Kasumi-1 (cell line): ENCODE data around the gene ANKRD28.
A peak's percentile ranks its signal among the peaks of the same experiment; 100 is the strongest.
"Not testable (repeated sequence)": the region's sequence is repeated elsewhere in the genome, so short reads cannot be mapped to it uniquely, and the experiment has no call there.

ENCODE experiments used
- DNase-seq, 2 experiments: peaks; one replicate each; lab custom pipeline; 2025; lab: John Stamatoyannopoulos, UW

Gene ANKRD28

DNA sequence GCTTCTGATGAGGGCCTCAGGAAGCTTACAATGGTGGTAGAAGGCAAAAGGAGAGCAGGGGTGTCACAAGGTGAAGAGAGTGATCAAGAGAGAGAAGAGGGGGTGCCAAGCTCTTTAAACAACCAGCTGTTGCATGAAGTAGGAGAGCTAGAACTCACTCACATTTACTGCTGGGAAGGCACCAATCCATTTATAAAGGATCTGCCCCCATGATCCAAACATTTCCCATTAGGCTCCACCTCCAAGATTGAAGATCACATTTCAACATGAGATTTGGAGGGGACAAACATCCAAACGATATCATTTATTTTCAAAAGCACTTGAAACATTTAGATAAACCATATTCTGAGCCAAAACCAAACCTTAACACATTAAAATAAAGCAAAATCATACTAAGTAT, 26.3 kb downstream of the ANKRD28 start:
- DNase-seq, result no peak

DNA sequence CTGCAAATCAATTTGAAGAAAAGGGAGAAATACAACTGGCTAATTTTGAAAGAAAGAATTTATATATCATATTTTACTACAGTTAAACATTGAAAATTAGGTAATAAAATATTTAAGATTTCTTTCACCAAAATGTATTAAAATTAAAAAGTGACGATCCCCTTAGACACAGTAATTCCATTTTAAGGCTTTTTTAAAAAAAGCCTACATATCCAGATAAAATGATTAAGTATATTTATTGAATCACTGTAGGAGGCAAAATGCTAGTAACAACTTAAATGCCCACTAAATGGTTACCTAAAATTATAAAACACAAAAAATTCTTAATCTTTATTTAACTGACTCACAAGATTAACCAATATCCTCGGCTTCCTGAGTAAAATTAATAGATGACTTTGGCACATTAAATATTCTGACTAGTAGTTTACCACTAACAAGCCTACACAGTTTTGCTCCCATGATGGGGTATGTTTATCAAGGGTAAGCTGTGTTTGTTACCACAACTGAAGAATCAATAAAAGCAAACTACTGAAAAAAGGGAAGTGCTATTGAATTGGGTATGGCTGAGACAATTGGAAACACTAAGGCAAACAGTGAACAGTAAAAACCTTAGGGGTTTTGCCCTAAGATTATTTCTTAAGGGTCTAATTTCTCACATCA, 28.4 kb downstream of the ANKRD28 start:
- DNase-seq, result peak; percentile 15 to 37

DNA sequence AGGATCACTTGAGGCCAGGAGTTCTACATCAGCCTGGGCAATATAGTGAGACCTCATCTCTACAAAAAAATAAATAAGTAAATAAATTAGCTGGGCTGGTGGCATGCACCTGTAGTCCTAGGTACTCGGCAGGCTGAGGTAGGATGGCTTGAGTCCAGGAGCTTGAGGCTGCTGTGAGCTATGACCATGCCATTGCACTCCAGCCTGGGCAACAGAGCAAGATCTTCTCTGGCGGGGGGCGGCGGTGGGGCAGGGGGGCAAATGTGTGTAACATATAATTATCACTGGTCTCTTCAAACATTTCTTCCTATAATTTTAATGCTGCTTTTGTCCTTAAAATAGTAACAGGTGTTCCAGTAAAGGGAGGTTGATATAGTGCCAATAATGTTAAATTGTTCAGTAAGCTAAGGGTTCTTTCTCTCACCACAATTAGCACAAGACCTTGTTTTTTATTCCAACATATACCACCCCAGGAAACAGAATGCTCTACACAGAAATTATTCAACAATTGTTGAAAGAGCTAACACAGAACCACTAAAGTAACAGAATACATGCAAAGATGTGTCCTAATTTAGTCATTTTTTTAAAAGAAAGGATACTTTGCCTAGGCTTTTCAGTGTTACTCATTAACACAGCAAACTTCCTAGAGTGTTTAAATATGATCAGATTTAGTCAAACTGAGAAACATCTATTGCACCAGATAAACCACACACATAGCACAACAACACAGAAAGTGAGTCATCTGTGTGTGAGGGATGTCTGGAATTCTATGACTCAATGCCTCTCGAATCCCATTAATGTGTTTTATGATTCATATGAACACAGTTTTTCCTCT, 29.1 kb downstream of the ANKRD28 start:
- DNase-seq, result peak in 1 of 2 experiments; percentile 9

DNA sequence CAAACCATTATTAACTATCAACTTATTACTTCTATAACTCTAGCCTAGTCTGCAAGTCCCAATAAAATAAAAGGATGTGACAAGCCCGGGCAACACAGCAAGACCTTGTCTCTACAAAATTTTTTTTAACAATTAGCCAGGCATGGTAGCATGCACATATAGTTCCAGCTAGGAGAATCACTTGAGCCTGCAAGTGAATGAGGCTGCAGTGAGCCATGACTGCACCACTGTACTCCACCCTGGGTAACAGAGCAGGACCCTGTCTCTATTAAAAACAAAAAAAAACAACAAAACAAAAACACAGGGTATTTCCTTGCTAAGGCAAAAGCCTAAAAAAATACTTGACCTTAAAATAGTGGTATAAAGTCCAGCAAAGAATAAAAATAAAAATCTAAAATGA, 31.4 kb downstream of the ANKRD28 start:
- DNase-seq, result no peak

DNA sequence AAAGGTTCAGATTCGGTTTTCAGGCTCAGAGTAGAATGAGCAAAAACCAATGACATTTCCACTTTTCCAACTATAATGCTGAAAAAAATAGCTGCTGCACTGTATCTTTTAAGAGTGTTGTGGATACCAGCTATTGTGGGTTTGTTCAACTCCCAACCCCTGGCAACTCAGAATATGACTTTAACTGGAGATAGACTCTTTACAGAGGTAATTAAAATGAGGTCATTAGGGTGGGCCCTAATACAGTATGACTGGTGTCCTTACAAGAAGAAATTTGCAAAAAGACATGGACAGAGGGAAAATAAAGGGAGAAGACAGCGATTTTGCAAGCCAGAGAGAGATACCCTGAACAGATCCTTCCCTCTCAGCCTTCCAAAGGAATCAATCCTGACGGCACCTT, 39.5 kb downstream of the ANKRD28 start:
- DNase-seq, result no peak

DNA sequence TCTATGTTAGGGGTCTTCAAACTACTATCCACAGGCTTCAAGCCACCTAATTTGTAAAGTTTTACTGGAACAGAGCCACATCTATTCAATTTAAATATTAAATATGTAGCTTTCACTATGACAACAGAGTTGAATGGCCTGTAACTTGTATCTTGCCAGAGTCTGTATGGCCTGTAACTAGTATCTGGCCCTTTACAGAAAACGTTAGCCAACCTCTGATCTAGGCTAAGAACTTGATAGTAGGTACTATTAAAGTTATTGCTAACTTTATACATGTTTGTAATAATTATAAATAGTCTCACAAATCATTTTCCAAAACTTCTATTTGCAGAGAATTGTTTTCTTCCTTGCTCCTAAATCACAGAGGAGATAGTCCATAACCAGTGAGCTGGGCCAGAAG, 40.0 kb downstream of the ANKRD28 start:
- DNase-seq, result no peak

DNA sequence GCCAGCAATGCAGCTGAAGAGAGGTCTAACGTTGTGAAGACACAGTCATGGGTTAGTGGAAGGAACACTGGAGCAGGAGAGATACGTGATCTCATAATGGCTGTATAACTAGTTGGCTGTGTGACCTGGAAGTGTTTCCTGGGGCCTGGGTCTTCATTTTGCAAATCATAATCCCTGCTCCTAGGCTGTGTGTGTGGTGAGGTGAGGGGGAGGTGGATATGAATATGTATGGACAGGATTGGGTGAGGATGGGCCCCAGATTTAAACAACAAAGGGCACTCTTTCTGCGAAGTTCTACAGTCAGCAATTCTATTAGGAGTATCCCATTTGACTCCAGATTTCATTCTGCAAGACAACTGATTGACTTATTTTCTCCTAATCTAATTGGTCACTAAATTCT, 41.3 kb downstream of the ANKRD28 start:
- DNase-seq, result no peak

DNA sequence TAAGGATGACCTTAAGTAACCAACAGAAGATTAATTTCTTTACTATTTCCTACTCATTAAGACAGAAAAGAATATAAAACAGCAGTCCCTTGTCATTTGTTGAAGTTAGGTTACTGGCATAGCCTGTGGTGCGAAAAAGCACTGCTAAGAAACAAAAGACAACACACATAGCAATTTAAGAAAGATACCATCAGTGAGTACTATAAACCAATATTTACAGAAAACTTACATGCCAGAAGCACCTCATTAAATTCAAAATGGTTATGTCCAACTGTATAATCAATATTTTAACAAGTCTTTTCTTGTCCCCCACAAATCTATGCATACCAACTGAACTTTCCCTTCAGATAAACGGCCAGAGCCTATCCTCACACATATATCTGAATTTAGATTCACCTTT, 42.0 kb downstream of the ANKRD28 start:
- no peak for DNase-seq

DNA sequence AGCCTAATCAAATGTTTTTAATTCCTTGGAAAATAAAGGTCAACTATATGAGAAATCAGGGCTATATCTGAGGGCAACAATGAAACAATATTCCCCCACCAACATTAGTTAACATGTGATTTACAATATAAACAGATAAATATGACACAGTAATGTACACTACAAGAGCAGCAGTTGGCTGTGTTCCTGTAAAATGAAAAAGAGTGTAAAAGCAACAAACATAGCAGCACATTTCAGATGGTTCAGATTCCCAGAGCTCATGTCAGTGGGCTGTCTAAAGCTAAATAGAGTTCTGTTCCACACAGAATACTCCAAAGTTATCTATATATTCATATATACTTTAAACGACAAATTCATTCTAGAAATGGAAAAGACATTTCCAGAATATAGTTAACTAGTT, 42.6 kb downstream of the ANKRD28 start:
- no peak for DNase-seq

DNA sequence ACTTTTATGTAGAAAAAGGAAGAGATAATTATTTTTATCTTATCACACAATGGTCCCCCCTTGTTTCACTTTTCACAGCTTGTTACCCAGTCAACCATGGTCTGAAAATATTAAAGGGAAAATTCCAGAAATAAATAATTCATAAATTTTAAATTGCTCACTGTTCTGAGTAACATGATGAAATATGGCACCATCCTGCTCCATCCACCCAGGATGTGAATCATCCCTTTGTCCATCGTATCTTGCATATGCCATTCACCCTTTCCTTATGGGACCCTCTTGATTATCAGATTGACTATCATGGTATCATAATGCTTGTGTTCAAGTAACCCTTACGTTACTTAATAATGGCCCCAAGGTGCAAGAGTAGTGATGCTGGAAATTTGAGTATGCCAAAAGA, 43.7 kb downstream of the ANKRD28 start:
- no peak for DNase-seq

DNA sequence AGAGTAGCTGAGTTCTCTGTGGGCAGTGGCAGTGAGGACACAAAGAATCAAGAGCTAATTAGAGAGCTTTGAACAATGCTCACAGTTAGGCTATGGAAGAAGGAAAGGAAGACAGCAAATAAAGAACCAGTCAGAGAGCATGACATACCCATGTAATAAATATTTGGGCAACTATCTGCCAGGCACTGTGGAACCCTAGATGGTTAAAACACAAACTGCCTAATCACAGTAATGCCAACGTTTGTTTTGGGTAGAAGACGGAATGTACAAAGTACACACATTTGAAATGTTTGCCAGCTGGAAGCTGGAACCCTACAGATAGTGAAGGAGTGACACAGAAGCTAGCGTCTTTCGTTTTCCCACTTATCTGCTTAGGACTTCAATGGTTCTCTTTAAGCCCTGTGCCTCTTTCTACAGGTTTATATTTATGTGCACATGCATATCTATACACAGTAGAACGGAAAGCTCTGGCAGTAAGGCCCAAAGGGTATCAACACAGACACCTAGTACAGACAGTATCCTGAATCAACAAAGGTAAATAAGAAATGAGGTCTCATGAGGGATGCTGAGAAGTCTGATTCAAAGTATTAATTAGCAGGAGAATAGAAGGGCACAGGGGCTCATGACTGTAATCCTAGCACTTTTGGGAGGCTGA, 44.6 kb downstream of the ANKRD28 start:
- no peak for DNase-seq

DNA sequence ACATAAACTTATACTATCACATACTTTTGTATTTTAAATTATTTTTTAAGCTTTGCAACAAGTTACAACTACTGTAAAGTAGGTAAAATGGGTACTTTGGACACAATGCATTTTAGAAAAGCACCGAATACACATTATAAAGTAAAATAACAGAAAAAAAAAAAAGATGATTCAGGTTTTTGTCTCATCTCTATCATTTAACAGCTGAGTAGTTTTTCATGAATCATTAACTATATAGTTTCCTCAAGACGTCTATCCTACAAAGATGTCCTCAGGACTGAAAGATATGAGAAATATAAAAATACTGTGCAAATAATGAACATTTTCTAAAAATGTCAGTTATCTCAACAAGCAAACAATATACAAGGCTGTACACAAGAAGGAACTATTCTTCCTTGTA, 46.9 kb downstream of the ANKRD28 start:
- no peak for DNase-seq

DNA sequence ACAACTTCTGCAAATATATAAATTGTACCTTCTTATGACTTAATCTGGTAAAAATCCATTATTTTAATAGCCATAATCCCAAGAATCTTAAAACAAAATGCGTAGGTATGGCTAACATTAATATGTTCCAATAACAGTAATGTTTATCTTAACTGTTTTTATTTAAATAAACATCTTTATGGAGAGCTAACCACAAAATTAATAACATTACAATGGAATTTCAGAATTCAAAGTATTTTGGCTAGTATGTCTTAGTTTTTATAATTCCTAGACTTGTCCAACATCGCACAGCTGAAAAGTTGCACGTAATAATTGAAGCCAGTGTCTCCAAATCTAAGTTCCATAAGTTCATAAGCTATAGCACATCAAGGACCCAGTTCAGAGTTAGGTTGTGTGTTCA, 47.6 kb downstream of the ANKRD28 start:
- no peak for DNase-seq

DNA sequence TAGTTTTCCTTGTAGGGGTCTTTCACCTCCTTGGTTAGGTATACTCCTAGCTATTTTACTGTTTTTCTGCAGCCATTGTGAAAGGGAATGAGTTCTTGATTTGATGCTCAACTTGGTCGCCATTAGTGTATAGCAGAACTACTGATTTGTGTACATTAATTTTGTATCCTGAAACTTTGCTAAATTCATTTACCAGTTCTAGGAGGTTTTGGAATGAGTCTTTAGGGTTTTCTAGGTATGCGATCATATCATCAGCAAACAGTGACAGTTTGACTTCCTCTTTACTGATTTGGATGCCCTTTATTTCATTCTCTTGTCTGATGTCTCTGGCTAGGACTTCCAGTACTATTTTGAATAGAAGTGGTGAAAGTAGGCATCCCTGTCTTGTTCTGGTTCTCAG, 51.9 kb downstream of the ANKRD28 start:
- DNase-seq, result not testable (repeated sequence)

DNA sequence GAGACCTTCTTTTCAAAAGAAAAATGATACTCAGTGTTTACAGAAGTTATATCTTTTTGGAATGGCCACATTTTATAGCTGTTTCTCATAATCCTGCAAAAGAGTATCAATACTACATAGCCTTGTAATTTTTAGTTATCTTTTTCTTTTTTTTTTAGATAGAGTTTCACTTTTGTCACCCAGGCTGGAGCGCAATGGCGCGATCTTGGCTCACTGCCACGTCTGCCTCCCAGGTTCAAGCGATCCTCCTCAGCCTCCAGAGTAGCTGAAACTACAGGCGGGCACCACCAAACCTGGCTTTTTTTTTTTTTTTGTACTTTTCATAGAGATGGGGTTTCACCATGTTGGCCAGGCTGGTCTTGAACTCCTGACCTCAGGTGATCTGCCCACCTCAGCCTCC, 53.6 kb downstream of the ANKRD28 start:
- DNase-seq, result no peak

DNA sequence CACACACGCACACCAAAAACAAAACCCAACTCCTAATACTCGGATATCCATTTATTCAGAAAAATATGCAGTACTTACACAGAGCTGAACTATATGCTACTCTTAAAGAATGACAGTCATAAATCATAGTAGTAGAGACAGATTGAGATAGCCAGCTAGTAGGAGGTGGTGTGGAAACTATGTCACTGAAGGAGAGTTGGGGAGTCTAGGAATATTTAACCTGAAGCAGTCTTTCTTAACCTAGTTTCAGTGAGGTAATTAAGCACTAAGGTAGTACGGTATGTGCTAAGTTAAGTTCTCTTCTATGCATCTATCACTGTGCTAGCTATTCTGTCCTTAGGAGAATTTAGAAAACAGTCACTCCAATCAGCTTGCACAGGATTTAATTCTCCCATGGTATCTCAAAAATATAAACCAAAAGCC, 54.2 kb downstream of the ANKRD28 start:
- DNase-seq, result no peak

DNA sequence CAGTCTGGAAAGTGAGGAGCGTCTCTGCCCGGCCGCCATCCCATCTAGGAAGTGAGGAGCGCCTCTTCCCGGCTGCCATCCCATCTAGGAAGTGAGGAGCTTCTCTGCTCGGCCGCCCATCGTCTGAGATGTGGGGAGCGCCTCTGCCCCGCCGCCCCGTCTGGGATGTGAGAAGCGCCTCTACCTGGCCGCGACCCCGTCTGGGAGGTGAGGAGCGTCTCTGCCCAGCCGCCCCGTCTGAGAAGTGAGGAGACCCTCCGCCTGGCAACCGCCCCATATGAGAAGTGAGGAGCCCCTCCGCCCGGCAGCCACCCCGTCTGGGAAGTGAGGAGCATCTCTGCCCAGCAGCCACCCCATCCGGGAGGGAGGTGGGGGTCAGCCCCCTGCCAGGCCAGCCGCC, 55.5 kb downstream of the ANKRD28 start:
- not testable (repeated sequence) for DNase-seq

DNA sequence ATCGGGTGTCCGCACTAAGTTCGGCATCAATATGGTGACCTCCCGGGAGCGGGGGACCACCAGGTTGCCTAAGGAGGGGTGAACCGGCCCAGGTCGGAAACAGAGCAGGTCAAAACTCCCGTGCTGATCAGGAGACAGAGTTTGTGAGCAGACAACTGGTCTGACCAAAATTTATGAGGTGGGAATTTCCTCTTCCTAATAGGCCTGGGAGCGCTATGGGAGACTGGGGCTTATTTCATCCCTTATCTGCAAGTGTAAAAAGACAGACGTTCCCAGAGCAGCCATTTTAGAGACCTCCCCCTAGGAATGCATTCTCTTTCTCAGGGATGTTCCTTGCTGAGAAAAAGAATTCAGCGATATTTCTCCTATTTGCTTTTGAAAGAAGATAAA, 59.2 kb downstream of the ANKRD28 start:
- DNase-seq, result not testable (repeated sequence)

DNA sequence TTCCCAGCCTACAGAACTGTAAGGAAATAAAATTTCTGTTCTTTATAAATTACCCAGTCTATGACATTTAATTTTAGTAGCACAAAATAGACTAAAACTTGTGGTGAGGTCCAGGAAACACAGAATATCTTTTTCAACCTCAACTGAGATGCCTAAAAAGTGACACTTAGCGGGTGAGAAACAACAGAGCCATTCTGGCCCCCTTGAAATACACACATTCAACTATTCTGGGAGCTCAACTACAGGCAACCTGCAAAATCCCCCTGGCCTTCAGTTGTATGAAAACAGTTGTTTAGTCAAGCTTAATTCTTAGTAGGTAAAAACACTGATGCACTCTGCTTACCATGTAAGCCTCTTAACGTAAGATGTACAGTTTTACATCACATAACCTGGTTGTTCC, 66.8 kb downstream of the ANKRD28 start:
- no peak for DNase-seq

DNA sequence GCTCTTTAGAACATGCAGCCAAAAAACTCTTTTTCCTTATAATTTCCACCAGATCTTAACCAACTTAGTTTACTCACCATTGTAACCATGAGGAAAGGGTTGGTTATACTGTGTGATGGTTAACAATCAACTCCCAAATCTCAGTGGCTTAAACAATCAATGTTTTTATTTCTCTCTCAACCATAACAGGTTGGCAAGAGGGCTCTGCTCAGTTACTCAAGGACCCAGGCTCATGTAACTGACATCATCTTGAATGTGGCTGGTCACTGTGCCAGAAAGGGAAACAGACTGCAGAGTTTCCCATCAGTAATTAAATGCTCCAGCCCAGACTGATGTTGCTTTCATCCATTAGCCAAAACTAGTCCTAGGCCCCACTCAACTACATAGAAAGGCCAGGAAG, 69.0 kb downstream of the ANKRD28 start:
- DNase-seq, result no peak

DNA sequence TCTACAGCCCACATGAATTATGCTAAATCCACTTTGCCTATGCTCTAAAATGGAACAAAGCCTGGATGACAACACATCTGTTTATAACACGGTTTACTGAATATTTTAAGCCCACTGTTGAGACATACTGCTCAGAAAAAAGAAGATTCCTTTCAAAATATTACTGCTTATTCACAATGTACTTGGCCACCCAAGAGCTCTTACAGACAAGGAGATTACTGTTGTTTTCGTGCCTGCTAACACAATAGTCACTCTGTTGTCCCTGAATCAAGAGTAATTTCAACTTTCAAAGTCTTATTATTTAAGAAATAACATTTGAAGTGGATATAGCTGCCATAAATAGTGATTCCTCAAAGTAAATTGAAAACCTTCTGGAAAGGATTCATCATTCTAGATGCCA, 70.9 kb downstream of the ANKRD28 start:
- no peak for DNase-seq

DNA sequence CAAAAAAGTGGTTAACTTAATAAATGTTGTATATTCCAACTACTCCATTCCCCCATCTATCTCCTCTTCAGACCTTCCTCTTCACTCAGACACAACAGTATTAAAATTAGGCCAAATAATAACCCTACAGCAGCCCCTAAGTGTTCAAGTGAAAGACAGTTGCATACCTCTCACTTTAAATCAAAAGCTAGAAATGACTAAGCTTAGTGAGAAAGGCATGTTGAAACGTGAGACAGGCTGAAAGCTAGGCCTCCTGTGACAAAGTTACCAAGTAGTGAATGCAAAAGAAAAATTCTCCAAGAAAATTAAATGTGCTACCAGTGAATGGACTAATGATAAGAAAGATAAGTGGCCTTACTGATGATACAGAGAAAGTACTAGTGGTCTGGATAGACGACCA, 71.7 kb downstream of the ANKRD28 start:
- no peak for DNase-seq

DNA sequence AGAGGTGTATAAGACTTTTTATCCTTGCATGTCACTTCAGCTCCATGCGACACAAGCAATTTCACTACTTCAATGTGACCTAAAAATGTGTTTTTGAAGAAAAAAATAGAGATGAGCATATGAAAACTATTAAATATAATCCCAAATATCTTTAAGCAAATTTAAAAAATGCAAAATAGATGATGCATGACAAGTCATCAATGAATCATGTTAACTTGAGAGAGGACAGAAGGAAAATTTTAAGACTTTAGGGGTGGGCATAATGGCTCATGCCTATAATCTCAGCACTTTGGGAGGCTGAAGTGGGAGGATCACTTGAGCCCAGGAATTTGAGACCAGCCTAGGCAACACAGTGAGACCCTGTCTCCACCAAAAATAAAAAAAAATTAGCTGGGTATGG, 73.3 kb downstream of the ANKRD28 start:
- no peak for DNase-seq

DNA sequence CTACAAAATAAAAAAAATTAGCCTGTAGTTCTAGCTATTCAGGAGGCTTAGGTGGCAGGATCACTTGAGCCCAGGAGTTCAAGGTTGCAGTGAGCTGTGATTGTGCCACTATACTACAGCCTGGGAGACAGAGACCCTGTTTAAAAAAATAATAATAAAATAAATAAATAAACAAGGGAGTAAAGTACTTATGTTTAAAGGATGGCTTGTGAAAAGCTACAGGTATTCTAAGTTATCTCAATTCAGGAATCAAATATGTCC, 74.2 kb downstream of the ANKRD28 start:
- DNase-seq, result no peak
